DND-41 (cell line): Measurements from ENCODE around the gene CTSD.

Source experiments
- ATAC-seq: fragments of 200-7000 bp; cut with Tn5 transposase; 3 replicates; pipeline ENCODE4 v1.9.1; 2021; ENCODE audit warnings: low read depth; ENCODE audit not compliant: insufficient read depth
- DNase-seq: peaks from one replicate; pipeline ENCODE4 v3.0.0-alpha.2; 2020
- H2AFZ ChIP-seq: 2 replicates; pipeline ENCODE4 v1.6.0; 2012; ENCODE audit warnings: low read depth, low read length
- H3K27ac ChIP-seq: 2 replicates; pipeline ENCODE4 v1.5.1; 2012; ENCODE audit warnings: low read length, inconsistent platforms
- H3K27me3 ChIP-seq: fragments of 200-600 bp; sonication (generic); 2 replicates; pipeline ENCODE4 v1.6.0; 2012; ENCODE audit warnings: low read length, mild to moderate bottlenecking, inconsistent platforms; ENCODE audit not compliant: insufficient read depth, poor library complexity
- H3K36me3 ChIP-seq: 2 replicates; pipeline ENCODE4 v1.5.1; 2012; ENCODE audit warnings: low read length, inconsistent platforms; ENCODE audit not compliant: insufficient read depth
- H3K4me1 ChIP-seq: 2 replicates; pipeline ENCODE4 v1.5.1; 2012; ENCODE audit warnings: mild to moderate bottlenecking, low read length; ENCODE audit not compliant: insufficient read depth
- H3K4me2 ChIP-seq: 2 replicates; pipeline ENCODE4 v1.6.0; 2012; ENCODE audit warnings: mild to moderate bottlenecking, moderate library complexity, low read length, inconsistent platforms; ENCODE audit not compliant: insufficient read depth
- H3K4me3 ChIP-seq, 2 experiments: fragments of 200-600 bp in 1 of 2; shearing (Covaris generic) in 1 of 2; 2 replicates each; pipeline ENCODE4 v1.5.1; 2012 to 2016; ENCODE audit warnings: inconsistent platforms in 2 of 2, low read length in 2 of 2, mild to moderate bottlenecking in 2 of 2, low read depth in 1 of 2, moderate library complexity in 1 of 2
- H3K79me2 ChIP-seq: 2 replicates; pipeline ENCODE4 v1.6.0; 2012; ENCODE audit warnings: low read length, inconsistent platforms; ENCODE audit not compliant: insufficient read depth
- H3K9ac ChIP-seq: 2 replicates; pipeline ENCODE4 v1.6.0; 2012; ENCODE audit warnings: low read depth, mild to moderate bottlenecking, inconsistent platforms, low read length, moderate library complexity
- H3K9me3 ChIP-seq: 2 replicates; pipeline ENCODE4 v1.5.1; 2012; ENCODE audit warnings: low read length, moderate library complexity, mild to moderate bottlenecking, inconsistent platforms; ENCODE audit not compliant: insufficient read depth, severe bottlenecking
- H4K20me1 ChIP-seq: 2 replicates; pipeline ENCODE4 v1.6.0; 2012; ENCODE audit warnings: low read length; ENCODE audit not compliant: insufficient read depth
- CTCF ChIP-seq: IDR thresholded peaks from 2 replicates; pipeline ENCODE4 v1.5.1; 2012; ENCODE audit warnings: borderline replicate concordance, low read length, moderate library complexity, mild to moderate bottlenecking; ENCODE audit not compliant: poor library complexity, severe bottlenecking; ENCODE audit errors: extremely low read depth
- EZH2 ChIP-seq: IDR thresholded peaks from 3 replicates; pipeline ENCODE4 v1.6.1; 2012; ENCODE audit warnings: borderline replicate concordance, low read depth, mild to moderate bottlenecking, moderate library complexity, low read length, inconsistent platforms; ENCODE audit not compliant: severe bottlenecking

Gene CTSD

GRCh38 chr11:1734641-1735081, 29.1 kb downstream of the CTSD start:
- H3K9me3 ChIP-seq = peaks cover 19% of the 10 kb centered on the region
- H3K4me3 ChIP-seq = no peak overlapping the region
- no peaks in the 10 kb centered on the region for H3K36me3 ChIP-seq
- no peak for TF ChIP-seq CTCF
- no peak for TF ChIP-seq EZH2
- no peak overlapping the region; the same call in 1 of the 2 replicates for H3K27ac ChIP-seq
- H3K4me1 ChIP-seq = peaks cover 44% of the 10 kb centered on the region
- H3K9ac ChIP-seq = no peak overlapping the region
- H3K4me2 ChIP-seq = no peak overlapping the region
- ATAC-seq (no peak), DNase-seq (no peak)
- no peak overlapping the region for H2AFZ ChIP-seq
- H4K20me1 ChIP-seq = no peaks in the 10 kb centered on the region
- no peaks in the 10 kb centered on the region for H3K27me3 ChIP-seq
- H3K79me2 ChIP-seq = no peaks in the 10 kb centered on the region; the same call in 1 of the 2 replicates

GRCh38 chr11:1733716-1734640, 29.7 kb downstream of the CTSD start:
- Histone ChIP-seq H3K79me2 (no peaks in the 10 kb centered on the region; the same call in 1 of the 2 replicates), H3K4me3 (no peak overlapping the region), H4K20me1 (no peaks in the 10 kb centered on the region), H3K9me3 (peaks cover 19% of the 10 kb centered on the region), H3K4me2 (no peak overlapping the region), H3K9ac (no peak overlapping the region), H2AFZ (no peak overlapping the region), H3K4me1 (peaks cover 51% of the 10 kb centered on the region), H3K27ac (peak overlapping the region; percentile 94; the same call in 1 of the 2 replicates), H3K36me3 (no peaks in the 10 kb centered on the region), H3K27me3 (no peaks in the 10 kb centered on the region)
- DNase-seq = no peak
- no peak for TF ChIP-seq CTCF
- no peak for TF ChIP-seq EZH2
- no peak for ATAC-seq

- H3K4me1 ChIP-seq = peaks cover 59% of the 10 kb centered on the region
- TF ChIP-seq EZH2 (no peak), CTCF (no peak)
- no peaks in the 10 kb centered on the region for H3K27me3 ChIP-seq
- peaks cover 19% of the 10 kb centered on the region for H3K9me3 ChIP-seq
- no peaks in the 10 kb centered on the region for H3K36me3 ChIP-seq
- peak overlapping the region; percentile 94; the same call in 1 of the 2 replicates for H3K27ac ChIP-seq
- no peak overlapping the region for H3K4me2 ChIP-seq
- no peak overlapping the region for H3K4me3 ChIP-seq
- ATAC-seq = no peak
- no peak overlapping the region for H2AFZ ChIP-seq
- H4K20me1 ChIP-seq = no peaks in the 10 kb centered on the region
- no peak for DNase-seq
- H3K79me2 ChIP-seq = no peaks in the 10 kb centered on the region; the same call in 1 of the 2 replicates
- peak overlapping the region; percentile 20; the same call in 1 of the 2 replicates for H3K9ac ChIP-seq
Measured at GRCh38 chr11:1733009-1733715, 30.6 kb downstream of the CTSD start.
